Coronary artery (tissue), 2 donors: Measurements from ENCODE around the gene S100A6.

Experiments
- DNase-seq: peaks from one replicate; pipeline ENCODE4 v3.0.0-alpha.2; 2017; ENCODE audit warnings: low spot score
- H3K27ac ChIP-seq, 2 donors: fragments of 200-600 bp; sonication (generic); one replicate each; pipeline ENCODE4 v1.5.1; 2016 to 2019
- H3K4me3 ChIP-seq: fragments of 200-600 bp; sonication (generic); 2 replicates; pipeline ENCODE4 v1.5.1; 2016; ENCODE audit warnings: mild to moderate bottlenecking, moderate library complexity
- TF ChIP-seq, protein P1 (sequence below): fragments of 200-600 bp; sonication (generic); IDR thresholded peaks from one replicate; pipeline ENCODE4 v1.5.1; 2019; ENCODE audit warnings: antibody characterized with exemption

The S100A6 gene

DNA sequence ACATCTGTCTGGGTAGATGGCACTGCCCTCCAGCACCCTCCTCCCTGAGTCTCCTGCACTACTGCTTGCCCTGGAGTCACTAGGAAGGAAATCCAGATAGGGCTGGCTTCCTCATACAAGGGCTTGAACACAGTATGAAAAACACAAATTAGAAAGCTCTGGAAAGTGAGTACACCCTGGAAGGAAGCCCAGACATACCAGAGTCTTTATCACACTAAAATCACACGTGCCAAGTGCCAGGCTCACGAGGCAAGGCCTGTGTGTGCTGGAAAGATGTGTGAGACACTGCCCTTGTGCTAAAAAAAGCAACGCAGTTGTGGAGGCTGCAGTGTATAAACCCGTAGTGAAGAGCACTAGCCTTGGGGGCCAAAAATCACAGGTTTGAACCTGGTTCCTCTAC, 47.1 kb downstream of the S100A6 start:
- TF ChIP-seq, protein P1, sequence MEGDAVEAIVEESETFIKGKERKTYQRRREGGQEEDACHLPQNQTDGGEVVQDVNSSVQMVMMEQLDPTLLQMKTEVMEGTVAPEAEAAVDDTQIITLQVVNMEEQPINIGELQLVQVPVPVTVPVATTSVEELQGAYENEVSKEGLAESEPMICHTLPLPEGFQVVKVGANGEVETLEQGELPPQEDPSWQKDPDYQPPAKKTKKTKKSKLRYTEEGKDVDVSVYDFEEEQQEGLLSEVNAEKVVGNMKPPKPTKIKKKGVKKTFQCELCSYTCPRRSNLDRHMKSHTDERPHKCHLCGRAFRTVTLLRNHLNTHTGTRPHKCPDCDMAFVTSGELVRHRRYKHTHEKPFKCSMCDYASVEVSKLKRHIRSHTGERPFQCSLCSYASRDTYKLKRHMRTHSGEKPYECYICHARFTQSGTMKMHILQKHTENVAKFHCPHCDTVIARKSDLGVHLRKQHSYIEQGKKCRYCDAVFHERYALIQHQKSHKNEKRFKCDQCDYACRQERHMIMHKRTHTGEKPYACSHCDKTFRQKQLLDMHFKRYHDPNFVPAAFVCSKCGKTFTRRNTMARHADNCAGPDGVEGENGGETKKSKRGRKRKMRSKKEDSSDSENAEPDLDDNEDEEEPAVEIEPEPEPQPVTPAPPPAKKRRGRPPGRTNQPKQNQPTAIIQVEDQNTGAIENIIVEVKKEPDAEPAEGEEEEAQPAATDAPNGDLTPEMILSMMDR = no peak
- Histone ChIP-seq H3K27ac (peak overlapping the region; percentile 92 to 93), H3K4me3 (no peak overlapping the region)
- peak; percentile 83 for DNase-seq

DNA sequence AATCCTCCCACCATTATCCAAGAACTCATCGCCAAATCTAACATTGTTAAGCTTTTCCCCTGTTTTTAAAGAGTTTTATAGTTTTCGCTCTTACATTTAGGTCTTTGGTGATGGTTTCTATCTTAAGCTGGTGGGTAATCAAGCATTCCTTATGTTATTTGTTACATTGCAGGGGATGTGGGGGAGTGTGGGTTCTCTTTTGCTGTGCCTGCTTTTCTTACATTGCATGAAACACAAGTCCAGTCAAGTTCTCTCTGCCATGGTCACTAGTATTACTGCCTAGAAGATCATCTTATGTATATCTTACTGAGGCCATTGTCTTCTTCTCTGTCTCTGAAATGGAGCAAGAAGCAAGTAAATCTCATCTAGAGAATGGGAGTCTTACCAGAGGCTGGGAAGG, 48.1 kb downstream of the S100A6 start:
- no peak overlapping the region for H3K4me3 ChIP-seq
- TF ChIP-seq, protein P1 = no peak
- H3K27ac ChIP-seq = peak overlapping the region; percentile 92 to 93
- no peak for DNase-seq

DNA sequence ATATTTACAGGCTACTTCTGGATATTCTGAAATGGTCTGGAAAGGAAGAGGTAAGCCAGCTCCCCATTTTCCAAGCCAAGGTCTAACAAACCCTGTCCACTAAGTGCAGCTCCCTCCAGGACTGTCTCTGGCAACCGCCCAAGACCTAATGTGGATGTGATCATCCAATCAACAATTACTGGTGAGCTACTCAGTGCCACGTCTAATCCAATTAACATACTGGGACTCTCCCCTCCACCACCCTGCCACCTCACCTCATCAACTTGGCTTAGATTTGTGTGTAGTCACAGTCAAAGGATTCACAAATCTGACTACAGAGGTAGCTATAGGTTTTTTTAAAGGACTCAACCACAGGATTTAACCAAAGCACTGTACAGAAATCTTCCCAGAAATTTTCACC, 49.9 kb downstream of the S100A6 start:
- TF ChIP-seq, protein P1 = no peak
- H3K27ac ChIP-seq = no peak overlapping the region
- no peak overlapping the region for H3K4me3 ChIP-seq
- no peak for DNase-seq
